Stimulated activated CD8-positive, alpha-beta memory T cell treated with anti-CD3 and anti-CD28 coated beads, Interleukin-7, amount 100 ng/mL, for 24 hours (primary cell): Measurements from ENCODE around the gene KCNK5.

Experiments
- DNase-seq: peaks from one replicate; pipeline ENCODE4 v3.0.0-alpha.2; 2020; ENCODE audit warnings: low read depth

KCNK5 gene

GRCh38 chr6:39171489-39172376 is 57.5 kb downstream of the KCNK5 start:
- no peak for DNase-seq

- DNase-seq = no peak
Observed at GRCh38 chr6:39170860-39171259, 58.4 kb downstream of the KCNK5 start.

GRCh38 chr6:39170389-39170788 is 58.9 kb downstream of the KCNK5 start:
- no peak for DNase-seq

GRCh38 chr6:39169448-39170344 is 59.6 kb downstream of the KCNK5 start:
- no peak for DNase-seq

- no peak for DNase-seq
Observed at GRCh38 chr6:39167866-39168625, 61.2 kb downstream of the KCNK5 start.

GRCh38 chr6:39167321-39167720 is 62.0 kb downstream of the KCNK5 start:
- DNase-seq = no peak

GRCh38 chr6:39166912-39167290 is 62.4 kb downstream of the KCNK5 start:
- DNase-seq = no peak

GRCh38 chr6:39166189-39166911 is 62.9 kb downstream of the KCNK5 start:
- DNase-seq = peak; percentile 74

GRCh38 chr6:39157511-39157910 is 71.8 kb downstream of the KCNK5 start:
- no peak for DNase-seq

- DNase-seq = no peak
Observed at GRCh38 chr6:39156801-39157200, 72.5 kb downstream of the KCNK5 start.

GRCh38 chr6:39154705-39155104 is 74.6 kb downstream of the KCNK5 start:
- DNase-seq = no peak

GRCh38 chr6:39153766-39154397 is 75.4 kb downstream of the KCNK5 start:
- no peak for DNase-seq

- no peak for DNase-seq
Observed at GRCh38 chr6:39152262-39152661, 77.0 kb downstream of the KCNK5 start.

GRCh38 chr6:39151211-39151610 is 78.1 kb downstream of the KCNK5 start:
- DNase-seq = no peak

GRCh38 chr6:39144481-39145173 is 84.6 kb downstream of the KCNK5 start:
- no peak for DNase-seq

GRCh38 chr6:39143238-39143930 is 85.9 kb downstream of the KCNK5 start:
- no peak for DNase-seq

GRCh38 chr6:39140556-39141167 is 88.6 kb downstream of the KCNK5 start:
- no peak for DNase-seq
